ENCODE measurements around the gene RNF113B. TPM values are rescaled to one million over a fixed set of nuclear protein-coding genes. Genes with fewer than 3 reads are reported as not detected.

Gene RNF113B
- total and polyA plus RNA-seq, 8 donors = not detected

DNA sequence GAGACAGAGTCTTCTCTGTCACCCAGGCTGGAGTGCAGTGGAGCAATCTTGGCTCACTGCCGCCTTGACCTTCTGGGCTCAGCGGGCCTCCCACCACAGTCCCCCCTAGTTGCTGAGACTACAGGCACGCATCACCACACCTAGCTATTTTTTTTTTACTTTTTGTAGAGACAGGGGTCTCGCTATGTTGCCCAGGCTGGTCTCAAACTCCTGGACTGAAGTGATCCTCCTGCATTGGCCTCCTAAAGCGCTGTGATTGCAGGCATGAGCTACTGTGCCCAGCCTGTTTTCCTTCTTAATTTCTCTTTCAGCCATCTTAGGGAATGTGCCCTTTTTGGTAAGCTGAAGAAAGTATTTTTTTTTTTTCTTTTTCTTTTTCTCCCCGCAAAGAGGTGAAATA lies 42.6 kb upstream of the RNF113B start:
- no peak for FAIRE-seq
- WGBS, 2 donors = 65 to 79% methylated on average over 6 of the region's 6 CpGs
- no peaks in the 10 kb centered on the region for H3K27me3 ChIP-seq
- H3K36me3 ChIP-seq = no peaks in the 10 kb centered on the region
- TF ChIP-seq, protein P1, sequence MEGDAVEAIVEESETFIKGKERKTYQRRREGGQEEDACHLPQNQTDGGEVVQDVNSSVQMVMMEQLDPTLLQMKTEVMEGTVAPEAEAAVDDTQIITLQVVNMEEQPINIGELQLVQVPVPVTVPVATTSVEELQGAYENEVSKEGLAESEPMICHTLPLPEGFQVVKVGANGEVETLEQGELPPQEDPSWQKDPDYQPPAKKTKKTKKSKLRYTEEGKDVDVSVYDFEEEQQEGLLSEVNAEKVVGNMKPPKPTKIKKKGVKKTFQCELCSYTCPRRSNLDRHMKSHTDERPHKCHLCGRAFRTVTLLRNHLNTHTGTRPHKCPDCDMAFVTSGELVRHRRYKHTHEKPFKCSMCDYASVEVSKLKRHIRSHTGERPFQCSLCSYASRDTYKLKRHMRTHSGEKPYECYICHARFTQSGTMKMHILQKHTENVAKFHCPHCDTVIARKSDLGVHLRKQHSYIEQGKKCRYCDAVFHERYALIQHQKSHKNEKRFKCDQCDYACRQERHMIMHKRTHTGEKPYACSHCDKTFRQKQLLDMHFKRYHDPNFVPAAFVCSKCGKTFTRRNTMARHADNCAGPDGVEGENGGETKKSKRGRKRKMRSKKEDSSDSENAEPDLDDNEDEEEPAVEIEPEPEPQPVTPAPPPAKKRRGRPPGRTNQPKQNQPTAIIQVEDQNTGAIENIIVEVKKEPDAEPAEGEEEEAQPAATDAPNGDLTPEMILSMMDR (IDR thresholded peaks at IDR 0.05) = no peak
- H3K4me3 ChIP-seq = no peak overlapping the region
- ATAC-seq = no peak
- peak overlapping the region; percentile 7 to 78 (median 66) for H3K27ac ChIP-seq
- intact Hi-C loops (cut with DNase I) = loop anchor here in 2 of 3 donors (5.0 to 10.0 kb wide), 2 partner anchors 37 to 75 kb away; partner anchors contain the start of gene FARP1 (in 1 of the 2)
- no peak for DNase-seq
- no peaks in the 10 kb centered on the region for H3K9me3 ChIP-seq
- peaks cover 46 to 66% (median 59%) of the 10 kb centered on the region in 3 donors for H3K4me1 ChIP-seq

- H3K9me3 ChIP-seq = no peaks in the 10 kb centered on the region
- ATAC-seq (no peak), DNase-seq (no peak), FAIRE-seq (no peak)
- TF ChIP-seq, protein P1 (IDR thresholded peaks at IDR 0.05) = no peak
- no peaks in the 10 kb centered on the region for H3K36me3 ChIP-seq
- H3K27me3 ChIP-seq = no peaks in the 10 kb centered on the region
- H3K4me1 ChIP-seq = peaks cover 42 to 48% (median 45%) of the 10 kb centered on the region in 3 donors
- 92 to 95% methylated on average over 12 of the region's 12 CpGs for WGBS, 2 donors
- no peak overlapping the region for H3K4me3 ChIP-seq
- H3K27ac ChIP-seq = no peak overlapping the region
- intact Hi-C loops (cut with DNase I) = loop anchor here in 2 of 3 donors (5.0 to 10.0 kb wide), 2 partner anchors 35 to 73 kb away; partner anchors contain the start of gene FARP1 (in 1 of the 2)
These were observed 40.5 kb upstream of the RNF113B start for GRCh38 chr13:98217597-98217996.

DNA sequence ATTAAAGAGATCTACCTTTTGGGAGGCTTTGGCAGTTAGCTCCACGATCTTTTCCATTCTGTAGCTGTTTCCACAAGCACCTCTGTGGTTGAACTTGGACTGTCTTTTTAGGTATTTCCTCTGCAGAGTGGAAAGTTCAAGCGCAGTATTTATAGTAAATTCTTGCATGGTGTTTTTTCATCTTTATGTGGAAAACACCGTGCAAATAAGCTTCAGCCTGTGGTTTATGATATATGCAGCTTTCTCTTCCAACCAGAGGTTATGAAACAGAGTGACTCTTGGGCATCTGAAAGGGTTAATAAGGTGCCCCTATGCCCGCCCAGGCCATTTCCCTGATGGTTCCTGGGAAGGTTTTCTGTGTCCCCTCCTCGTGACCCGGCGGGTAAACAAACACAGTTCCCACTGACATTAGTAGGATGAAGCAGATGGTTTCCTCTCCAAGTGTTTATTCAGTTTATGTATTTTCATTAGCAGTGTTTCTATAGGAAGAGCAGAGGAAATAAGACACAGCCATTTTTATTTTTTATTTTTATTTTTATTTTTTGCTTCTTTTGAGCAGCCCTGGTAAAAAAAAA lies 39.7 kb upstream of the RNF113B start:
- H3K27ac ChIP-seq = peak overlapping the region in 1 of 4 donors; percentile 54
- H3K36me3 ChIP-seq = no peaks in the 10 kb centered on the region
- no peaks in the 10 kb centered on the region for H3K9me3 ChIP-seq
- ATAC-seq (no peak), DNase-seq (no peak), FAIRE-seq (no peak)
- intact Hi-C loops (cut with DNase I) = loop anchor here in 2 of 3 donors (5.0 to 10.0 kb wide), 2 partner anchors 34 to 72 kb away; partner anchors contain the start of gene FARP1 (in 1 of the 2)
- peaks cover 37 to 45% (median 39%) of the 10 kb centered on the region in 3 donors for H3K4me1 ChIP-seq
- TF ChIP-seq, protein P1 (IDR thresholded peaks at IDR 0.05) = no peak
- H3K4me3 ChIP-seq = no peak overlapping the region
- 48 to 57% methylated on average over 7 of the region's 7 CpGs for WGBS, 2 donors
- H3K27me3 ChIP-seq = no peaks in the 10 kb centered on the region

- FAIRE-seq (no peak), DNase-seq (peak in 5 of 6 donors; percentile 22 to 83 (median 53))
- 11 to 21% methylated on average over 4 of the region's 4 CpGs for WGBS, 2 donors
These were observed 39.1 kb upstream of the RNF113B start for GRCh38 chr13:98216135-98216565.

More at GRCh38 chr13:98216135-98216565, 39.1 kb upstream of the RNF113B start:
- Histone ChIP-seq H3K36me3 (no peaks in the 10 kb centered on the region), H3K9me3 (no peaks in the 10 kb centered on the region), H3K4me3 (no peak overlapping the region), H3K27me3 (no peaks in the 10 kb centered on the region), H3K4me1 (peaks cover 30 to 38% (median 33%) of the 10 kb centered on the region in 3 donors), H3K27ac (peak overlapping the region in 1 of 4 donors; percentile 54)
- peak; percentile 14 to 44 (median 32) for ATAC-seq
- intact Hi-C loops (cut with DNase I) = loop anchor here in 2 of 3 donors (5.0 to 10.0 kb wide), 2 partner anchors 34 to 71 kb away; partner anchors contain the start of gene FARP1 (in 1 of the 2)
- TF ChIP-seq, protein P1 (IDR thresholded peaks at IDR 0.05) = no peak

All from pancreas (tissue), 10 donors.